ENCODE data around the gene ZEB2.

- TF ChIP-seq POLR2A (IDR thresholded peaks at IDR 0.05) = peak; percentile 17 to 89
- TF ChIP-seq CTCF (IDR thresholded peaks at IDR 0.05) = no peak
Measured at GRCh38 chr2:144426981-144427479, 92.9 kb downstream of the ZEB2 start.

Measured in adrenal gland (tissue), 5 donors.